GM19035 (cell line): ENCODE data around the gene RUSC1.
"Not testable (repeated sequence)": the region's sequence is repeated elsewhere in the genome, so short reads cannot be mapped to it uniquely, and the experiment has no call there.

ENCODE experiments used
- ATAC-seq: cut with Tn5 transposase; IDR thresholded peaks from one replicate; pipeline ENCODE4 v1.9.1; 2021; ENCODE audit not compliant: unreplicated experiment

Gene RUSC1

DNA sequence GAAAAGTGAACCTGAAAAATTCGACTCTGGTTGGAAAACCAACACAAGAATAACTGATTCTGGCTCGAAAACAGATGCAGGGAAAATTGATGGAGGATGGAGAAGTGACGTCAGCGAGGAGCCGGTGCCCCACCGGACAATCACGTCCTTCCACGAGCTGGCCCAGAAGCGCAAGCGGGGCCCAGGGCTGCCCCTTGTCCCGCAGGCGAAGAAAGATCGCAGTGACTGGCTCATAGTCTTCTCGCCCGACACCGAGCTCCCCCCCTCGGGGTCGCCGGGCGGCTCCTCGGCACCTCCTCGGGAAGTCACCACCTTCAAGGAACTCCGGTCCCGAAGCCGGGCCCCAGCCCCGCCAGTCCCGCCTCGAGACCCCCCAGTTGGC is 1.9 kb downstream of the RUSC1 start:
- ATAC-seq: no peak

DNA sequence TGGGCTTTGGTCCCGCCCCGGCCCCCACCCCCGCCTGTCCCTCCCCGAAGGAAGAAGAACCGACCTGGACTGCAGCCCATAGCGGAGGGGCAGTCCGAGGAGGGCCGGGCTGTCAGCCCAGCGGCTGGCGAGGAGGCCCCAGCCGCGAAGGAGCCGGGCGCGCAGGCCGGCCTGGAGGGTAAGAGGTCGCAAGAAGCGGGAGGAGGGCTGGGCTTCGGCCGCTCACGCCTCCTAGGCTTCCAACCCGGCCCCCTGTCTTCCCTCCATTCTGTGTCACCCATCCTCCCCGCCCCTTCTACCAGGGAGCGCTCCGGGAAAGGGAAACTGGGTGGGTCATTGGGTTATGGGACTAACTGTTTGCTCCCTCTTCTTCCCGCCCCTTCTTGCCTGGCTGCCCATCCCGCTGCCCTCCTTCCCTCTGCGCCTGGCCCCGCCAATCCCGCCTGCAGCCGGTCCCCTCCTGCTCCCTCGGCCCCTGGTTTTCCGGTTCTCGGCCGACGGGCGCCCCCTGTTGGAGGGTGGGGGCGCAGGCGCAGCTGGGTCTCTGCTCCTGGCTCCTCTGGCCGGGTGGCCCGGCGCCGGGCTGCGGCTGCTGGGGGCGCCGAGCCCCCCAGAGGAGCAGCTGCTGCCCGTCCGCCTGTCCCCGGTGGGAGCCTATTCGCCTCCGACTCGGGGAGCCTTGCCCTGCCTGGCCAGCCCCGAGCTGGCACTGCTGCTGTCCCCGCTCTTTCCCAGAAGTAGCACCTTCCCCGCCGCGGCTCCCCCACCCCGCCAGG is 2.4 kb downstream of the RUSC1 start:
- peak; percentile 47 for ATAC-seq

DNA sequence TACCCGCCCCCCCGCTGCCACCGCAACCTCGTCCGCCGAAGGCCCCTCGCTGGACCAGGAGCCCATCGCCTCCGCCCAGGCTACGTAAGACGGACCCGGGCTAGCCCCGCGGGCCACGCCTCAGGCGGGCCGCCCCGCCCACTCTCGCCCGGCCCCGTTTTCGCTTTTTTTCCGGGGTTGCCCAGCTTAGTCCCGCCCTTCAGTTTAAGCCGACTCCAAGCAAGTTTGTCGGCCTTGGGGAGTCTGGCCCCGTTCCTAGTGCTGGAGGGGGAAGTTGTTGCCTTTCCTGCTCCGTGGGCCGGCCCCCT is 3.0 kb downstream of the RUSC1 start:
- ATAC-seq: peak; percentile 52

DNA sequence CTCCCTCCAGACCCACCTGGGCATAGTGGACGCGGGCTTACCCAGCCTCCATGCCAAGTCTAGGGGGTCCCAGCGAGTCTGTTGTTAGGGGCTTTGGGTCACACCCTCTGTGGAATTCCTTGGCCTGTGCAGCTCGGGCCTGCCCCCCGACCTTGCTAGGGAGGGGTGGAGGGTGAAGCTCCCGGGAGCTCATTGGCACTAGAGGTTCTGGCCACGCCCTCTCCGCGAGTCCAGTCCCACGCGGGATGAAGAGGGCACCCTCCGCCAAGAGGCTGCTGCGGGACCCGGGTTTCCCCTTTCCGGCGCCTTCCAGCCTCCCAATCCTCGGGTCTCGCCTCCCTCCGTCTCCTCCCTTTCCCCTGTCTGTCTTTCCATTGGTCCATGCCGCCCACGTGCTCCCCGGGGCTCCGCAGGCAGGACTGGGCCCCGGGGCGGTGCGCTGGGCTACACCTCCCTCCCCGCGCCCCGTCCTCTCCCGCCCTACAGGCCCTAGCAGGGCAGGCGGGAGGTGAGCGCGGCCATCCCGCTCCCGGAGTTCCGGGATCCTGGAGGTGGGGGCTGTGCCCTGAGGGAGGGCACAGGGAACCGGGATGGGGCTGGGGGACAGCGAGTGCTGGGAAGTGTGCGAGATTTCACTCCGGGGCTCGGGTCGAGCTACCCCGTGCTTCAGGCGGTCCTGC is 3.5 kb downstream of the RUSC1 start:
- peak; percentile 63 for ATAC-seq

DNA sequence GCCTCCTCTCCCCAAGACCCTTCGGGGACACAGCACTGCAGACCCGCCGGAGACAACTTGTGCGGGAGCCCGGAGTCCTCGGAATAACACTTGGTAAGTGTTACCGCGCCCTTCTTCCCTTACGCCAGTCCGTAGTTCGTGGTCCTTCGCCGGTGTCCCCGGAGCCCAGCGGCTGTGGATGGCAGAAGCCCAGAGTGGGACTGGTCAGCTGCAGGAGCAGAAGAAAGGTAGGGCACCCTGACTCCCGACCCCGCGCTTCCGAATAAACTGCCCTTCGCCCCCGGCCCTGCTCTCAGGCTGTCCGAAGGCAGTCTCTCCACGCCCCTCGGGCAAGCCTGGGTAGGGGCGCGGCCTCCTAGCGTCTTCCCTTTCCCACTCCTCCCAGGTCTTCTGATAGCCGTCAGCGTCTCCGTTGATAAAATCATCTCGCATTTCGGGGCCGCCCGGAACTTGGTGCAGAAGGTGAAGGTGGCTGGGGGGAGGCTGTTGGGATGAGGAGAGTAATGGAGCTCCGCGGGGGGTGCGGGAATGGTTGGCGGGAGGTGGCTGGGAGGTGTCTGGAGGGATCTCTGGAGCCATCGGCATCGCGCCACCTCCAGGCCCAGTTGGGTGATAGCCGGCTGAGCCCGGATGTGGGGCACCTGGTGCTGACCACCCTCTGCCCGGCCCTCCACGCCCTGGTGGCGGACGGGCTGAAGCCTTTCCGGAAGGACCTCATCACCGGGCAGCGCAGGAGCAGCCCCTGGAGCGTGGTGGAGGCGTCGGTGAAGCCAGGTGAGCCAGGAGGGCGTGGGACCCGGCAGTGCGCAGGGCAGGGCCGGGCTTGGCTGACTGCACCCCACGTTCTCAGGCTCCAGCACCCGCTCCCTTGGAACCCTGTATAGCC is 4.3 kb downstream of the RUSC1 start:
- ATAC-seq: no peak

DNA sequence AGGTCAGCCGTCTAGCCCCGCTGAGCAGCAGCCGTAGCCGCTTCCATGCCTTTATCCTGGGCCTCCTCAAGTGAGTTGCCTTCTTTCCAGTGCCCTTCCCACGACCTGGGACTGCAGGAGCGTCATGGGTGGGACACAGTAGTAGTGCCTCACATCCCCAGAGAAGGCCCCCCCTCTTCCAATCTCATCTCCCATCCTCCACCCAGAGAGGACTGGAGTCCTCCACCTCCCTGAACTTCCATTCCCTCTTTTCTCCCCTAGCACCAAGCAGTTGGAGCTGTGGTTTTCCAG is 4.9 kb downstream of the RUSC1 start:
- ATAC-seq: no peak

DNA sequence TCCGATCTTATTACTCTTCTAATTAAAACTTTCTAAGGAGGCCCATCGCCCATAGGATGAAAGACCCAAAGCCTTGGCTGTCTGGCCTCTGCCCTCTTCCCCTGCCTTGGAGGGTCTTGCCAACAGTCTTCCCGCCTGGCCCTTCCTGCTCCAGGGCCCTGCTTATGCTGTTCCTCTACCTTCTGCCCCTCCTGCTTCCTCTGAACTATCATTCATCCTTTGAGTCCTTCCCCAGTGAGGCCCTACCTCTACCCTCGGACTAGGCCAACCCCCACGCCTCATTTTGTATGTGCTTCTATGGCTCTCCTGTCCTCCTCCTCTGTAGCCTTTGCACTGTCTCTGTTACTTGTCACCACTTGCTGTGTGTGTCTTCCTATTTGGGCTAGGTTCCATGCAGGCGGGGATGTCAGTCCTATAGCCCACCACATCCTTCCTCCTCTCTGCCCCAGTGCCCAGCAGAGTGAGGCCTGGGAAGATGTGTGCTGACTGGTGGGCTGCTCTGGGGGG is 5.4 kb downstream of the RUSC1 start:
- no peak for ATAC-seq

DNA sequence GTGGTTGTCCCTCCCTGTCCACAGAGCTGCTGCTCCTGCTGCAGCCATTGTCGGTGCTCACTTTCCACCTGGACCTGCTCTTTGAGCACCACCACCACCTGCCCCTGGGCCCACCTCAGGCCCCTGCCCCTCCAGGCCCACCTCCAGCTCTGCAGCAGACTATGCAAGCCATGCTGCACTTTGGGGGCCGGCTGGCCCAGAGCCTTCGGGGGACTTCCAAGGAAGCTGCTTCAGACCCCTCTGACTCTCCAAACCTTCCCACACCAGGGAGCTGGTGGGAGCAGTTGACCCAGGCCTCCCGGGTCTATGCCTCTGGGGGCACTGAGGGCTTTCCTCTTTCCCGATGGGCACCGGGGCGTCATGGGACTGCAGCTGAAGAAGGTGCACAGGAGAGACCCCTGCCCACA is 5.9 kb downstream of the RUSC1 start:
- ATAC-seq: no peak

DNA sequence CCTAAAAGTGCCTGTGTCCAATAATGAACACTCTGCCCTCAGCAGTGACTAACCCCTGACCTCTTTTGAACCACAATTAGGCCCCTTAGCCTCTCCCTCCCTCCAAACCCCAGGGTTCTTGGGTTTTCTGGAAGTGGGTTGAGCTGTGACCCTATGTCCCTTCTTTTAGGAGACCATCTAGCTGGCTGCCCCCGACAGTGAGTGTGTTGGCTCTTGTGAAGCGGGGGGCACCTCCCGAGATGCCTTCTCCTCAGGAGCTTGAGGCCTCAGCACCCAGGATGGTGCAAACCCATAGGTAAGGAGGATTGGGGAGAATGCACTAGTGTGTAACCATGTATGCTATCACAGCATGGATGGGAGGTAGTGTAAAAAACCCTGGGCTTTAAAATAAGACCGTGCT is 7.3 kb downstream of the RUSC1 start:
- no peak for ATAC-seq

DNA sequence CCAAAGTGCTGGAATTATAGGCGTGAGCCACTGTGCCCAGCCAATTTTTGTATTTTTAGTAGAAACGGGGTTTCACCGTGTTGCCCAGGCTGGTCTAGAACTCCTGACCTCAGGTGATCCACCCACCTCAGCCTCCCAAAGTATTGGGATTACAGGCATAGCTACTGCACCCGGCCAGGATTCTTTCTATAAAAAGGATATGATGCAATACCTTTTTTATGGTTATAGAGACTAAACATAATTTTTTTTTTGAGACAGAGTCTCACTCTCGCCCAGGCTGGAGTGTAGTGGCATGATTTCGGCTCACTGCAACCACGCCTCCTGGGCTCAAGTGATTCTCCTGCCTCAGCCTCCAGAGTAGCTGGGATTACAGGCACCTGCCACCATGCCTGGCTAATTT is 8.2 kb downstream of the RUSC1 start:
- ATAC-seq: not testable (repeated sequence)

DNA sequence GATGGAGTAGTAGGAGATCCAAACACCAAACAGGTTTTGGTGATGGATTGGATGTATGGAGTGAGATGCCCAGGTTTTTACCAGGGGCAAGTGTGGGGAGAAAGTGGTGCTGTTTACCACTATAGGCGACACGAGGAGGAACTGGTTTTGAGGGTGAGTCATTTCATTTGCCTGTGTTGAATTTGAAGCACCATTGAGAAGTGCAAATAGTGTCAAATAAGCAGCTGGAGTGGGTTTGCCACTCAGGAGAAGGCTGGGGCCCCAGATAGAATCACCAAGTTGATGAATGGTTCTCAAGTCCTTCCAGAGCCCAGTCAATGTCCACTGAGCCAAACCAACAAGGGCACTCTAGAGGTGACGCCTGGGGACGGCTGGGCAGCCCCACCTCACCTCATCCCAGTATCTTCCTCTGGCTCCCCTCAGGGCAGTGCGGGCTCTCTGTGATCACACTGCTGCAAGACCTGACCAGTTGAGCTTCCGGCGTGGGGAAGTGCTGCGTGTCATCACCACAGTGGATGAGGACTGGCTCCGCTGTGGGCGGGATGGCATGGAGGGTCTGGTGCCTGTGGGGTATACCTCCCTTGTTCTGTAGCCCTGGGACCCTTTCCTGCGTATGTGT is 9.4 kb downstream of the RUSC1 start:
- no peak for ATAC-seq

DNA sequence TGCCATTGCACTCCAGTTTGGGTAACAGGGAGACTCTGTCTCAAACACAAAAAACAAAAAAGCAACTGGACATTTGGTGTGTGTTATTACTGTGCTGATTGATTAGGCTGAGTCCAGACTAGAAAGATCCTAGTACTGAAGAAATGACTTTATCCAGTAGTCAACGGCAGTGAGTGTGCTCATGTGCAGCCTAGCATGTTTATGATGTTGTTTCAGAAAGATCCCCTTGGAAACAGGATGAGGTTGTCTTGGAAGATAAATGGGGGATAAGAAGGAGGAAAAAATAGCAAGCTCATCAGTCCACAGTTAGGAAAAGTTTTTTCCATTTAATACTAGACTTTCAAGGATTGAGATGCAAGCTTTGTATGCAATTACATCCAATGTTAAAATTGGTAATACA is 14.3 kb downstream of the RUSC1 start:
- no peak for ATAC-seq

DNA sequence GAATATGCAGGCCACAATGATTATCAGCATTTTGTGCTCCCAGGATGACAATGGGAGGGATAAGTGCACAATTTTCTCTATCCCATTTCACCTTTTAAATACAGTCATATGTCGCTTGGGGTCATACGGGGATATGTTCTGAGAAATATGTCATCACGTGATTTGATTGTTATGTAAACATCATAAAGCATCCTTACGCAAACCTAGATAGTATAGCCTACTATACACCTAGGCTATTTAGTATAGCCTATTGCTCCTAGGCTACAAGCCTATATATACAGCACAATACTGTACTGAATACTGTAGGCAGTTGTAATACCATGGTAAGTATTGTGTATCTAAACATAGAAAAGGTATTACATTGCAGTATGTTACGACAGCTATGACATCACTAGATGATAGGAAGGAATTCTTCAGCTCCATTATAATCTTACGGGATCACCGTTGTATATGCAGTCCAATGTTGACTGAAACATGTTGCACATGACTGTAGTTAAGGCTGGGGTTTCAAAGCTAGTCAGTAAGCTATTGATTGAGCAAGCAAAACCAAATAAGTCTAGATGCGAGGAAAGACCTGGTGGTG is 18.9 kb downstream of the RUSC1 start:
- ATAC-seq: no peak

DNA sequence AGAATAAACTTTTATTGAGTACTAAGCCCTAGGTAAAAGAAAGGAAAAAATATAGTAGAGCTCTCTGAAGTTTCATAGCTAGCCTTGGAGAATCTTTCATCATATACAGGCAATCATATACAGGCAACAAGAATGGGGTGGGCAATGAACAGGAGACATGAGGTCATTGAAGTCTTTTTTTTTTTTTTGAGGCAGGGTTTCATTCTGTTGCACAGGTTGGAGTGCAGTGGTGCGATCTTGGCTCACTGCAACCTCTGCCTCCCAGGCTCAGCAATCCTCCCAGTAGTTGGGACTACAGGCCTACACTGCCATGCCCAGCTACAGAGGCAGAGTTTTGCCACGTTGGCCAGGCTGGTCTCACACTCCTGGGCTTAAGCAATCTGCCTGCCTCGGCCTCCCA is 22.1 kb downstream of the RUSC1 start:
- ATAC-seq: no peak

DNA sequence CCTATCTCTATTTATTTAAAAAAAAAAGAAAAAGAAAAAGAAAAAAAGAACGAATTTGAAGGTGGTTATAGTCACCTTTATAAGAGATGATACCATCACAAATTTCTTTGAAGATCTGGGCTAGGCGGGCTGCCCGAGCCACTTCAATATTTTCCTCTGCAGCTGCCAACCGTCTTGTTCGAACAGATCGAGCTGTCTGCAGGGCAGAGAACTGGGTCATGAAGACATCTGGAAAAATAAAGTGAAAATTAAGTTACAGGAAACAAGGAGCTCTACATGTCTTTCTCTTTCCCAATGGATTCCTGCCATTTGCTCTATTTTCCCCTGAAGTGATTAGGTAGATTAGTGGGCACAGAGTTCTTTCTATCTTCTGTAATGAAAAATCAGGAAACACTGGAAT is 31.9 kb downstream of the RUSC1 start:
- ATAC-seq: no peak

DNA sequence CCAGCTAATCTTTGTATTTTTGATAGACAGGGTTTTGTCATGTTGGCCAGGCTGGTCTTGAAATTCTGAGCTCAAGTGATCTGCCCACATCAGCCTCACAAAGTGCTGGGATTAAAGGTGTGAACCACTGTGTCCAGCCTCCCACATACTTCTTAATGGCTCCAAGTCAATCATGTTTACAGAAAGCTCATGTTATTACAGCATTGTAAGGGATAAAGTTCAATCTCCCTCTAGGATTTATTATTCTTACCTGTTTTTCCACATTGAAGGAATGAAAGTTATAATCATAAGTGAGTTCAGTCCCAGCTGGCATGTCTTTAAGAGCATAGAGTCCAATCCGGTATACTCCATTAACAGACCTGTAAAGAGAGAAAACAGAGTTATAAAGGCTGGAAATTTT is 39.4 kb downstream of the RUSC1 start:
- ATAC-seq: no peak

DNA sequence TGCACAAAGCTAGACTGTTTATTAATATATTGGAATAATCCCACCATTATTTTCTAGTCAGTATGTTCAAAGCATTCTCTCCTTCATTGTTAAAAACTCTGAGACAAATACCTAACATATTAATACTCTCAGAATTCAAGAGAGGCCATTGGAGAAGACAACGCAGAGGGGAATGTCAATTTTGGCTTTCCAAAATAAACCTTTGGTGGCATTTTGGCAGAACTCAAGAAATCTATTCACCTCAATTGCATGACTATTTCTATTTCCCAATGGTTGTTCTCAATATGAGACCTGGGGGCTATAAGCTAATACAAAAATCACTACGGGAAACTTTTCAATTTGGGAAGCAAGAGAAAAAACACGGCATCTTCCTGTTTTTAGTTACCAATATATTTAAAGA is 58.5 kb downstream of the RUSC1 start:
- no peak for ATAC-seq

DNA sequence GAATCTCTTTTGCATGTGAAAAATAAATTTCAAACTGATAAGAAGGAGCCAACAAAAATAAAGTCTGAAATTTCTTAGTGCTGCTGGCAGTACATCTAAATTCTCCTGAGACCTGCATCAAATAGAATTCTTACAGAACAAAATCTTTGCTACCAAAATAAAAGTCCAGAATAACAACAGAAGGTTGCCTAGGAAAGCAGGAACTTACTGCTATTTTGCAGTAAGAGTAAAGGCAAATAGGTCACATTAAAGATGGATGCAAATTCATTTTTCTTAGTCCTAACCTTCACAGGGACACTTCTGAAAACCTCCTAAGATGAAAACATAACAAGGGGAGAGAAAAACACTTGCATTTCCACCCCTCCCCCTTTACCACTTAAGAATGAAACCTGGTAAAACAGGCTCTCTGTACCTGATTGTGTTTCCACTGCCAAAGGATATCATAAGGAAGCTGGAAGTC is 59.0 kb downstream of the RUSC1 start:
- no peak for ATAC-seq
